GM23338 (cell line): ENCODE data around the gene ATR. TPM values are rescaled to one million over a fixed set of nuclear protein-coding genes. Genes with fewer than 3 reads are reported as not detected.

Experiments used
- ATAC-seq: fragments of 200-7000 bp; cut with Tn5 transposase; 3 replicates; pipeline ENCODE4 v1.9.1; 2020
- DNase-seq: peaks from one replicate; pipeline ENCODE4 v3.0.0-alpha.2; 2015; ENCODE audit warnings: low spot score
- H2AFZ ChIP-seq: fragments of 200-600 bp; sonication (generic); 2 replicates; pipeline ENCODE4 v1.8.0; 2016; ENCODE audit warnings: antibody characterized with exemption, mild to moderate bottlenecking, moderate library complexity
- H3F3A ChIP-seq: fragments of 200-600 bp; sonication (generic); replicated peaks from 2 replicates; pipeline ENCODE4 v1.8.0; 2017; ENCODE audit warnings: antibody characterized with exemption, mixed run types, low read depth
- H3K27ac ChIP-seq: fragments of 200-600 bp; sonication (generic); 2 replicates; pipeline ENCODE4 v1.6.1; 2016; ENCODE audit warnings: low read depth
- H3K27me3 ChIP-seq: fragments of 200-600 bp; sonication (generic); 2 replicates; pipeline ENCODE4 v1.8.0; 2016; ENCODE audit warnings: mild to moderate bottlenecking, mixed run types, moderate library complexity; ENCODE audit not compliant: insufficient read depth
- H3K36me3 ChIP-seq: fragments of 200-600 bp; sonication (generic); 2 replicates; pipeline ENCODE4 v1.8.0; 2016; ENCODE audit warnings: mild to moderate bottlenecking; ENCODE audit not compliant: insufficient read depth
- H3K4me1 ChIP-seq: fragments of 200-600 bp; sonication (generic); 2 replicates; pipeline ENCODE4 v1.8.0; 2016; ENCODE audit warnings: mild to moderate bottlenecking, moderate library complexity; ENCODE audit not compliant: insufficient read depth
- H3K4me2 ChIP-seq: fragments of 200-600 bp; sonication (generic); 2 replicates; pipeline ENCODE4 v1.7.1; 2017; ENCODE audit warnings: mixed run types
- H3K4me3 ChIP-seq: fragments of 200-600 bp; sonication (generic); 2 replicates; pipeline ENCODE4 v1.6.1; 2016; ENCODE audit warnings: mixed run types
- H3K79me2 ChIP-seq: fragments of 200-600 bp; sonication (generic); replicated peaks from 2 replicates; pipeline ENCODE4 v1.8.0; 2017; ENCODE audit warnings: mild to moderate bottlenecking; ENCODE audit not compliant: insufficient read depth
- H3K9me2 ChIP-seq: fragments of 200-600 bp; sonication (generic); 2 replicates; pipeline ENCODE4 v1.8.0; 2017; ENCODE audit not compliant: insufficient read depth
- H4K20me1 ChIP-seq: fragments of 200-600 bp; sonication (generic); replicated peaks from 2 replicates; pipeline ENCODE4 v1.8.0; 2017; ENCODE audit warnings: mild to moderate bottlenecking; ENCODE audit not compliant: insufficient read depth
- H3K27ac Mint-ChIP-seq: 2 replicates; pipeline ENCODE4 v1.8.0; 2020; ENCODE audit warnings: inconsistent platforms, mild to moderate bottlenecking, moderate library complexity, mixed read lengths
- H3K27me3 Mint-ChIP-seq: 3 replicates; pipeline ENCODE4 v1.8.0; 2022; ENCODE audit warnings: low read depth, mild to moderate bottlenecking, moderate library complexity, mixed read lengths, inconsistent platforms; ENCODE audit not compliant: insufficient read depth, poor library complexity
- H3K36me3 Mint-ChIP-seq: 3 replicates; pipeline ENCODE4 v1.8.0; 2021; ENCODE audit warnings: low read depth, mild to moderate bottlenecking, inconsistent platforms, moderate library complexity, mixed read lengths
- H3K4me1 Mint-ChIP-seq: 3 replicates; pipeline ENCODE4 v1.8.0; 2020; ENCODE audit warnings: mild to moderate bottlenecking, inconsistent platforms, mixed read lengths
- H3K4me3 Mint-ChIP-seq: 3 replicates; pipeline ENCODE4 v1.8.0; 2021; ENCODE audit warnings: moderate library complexity, mild to moderate bottlenecking, inconsistent platforms, mixed read lengths
- H3K9me3 Mint-ChIP-seq: 3 replicates; pipeline ENCODE4 v1.8.0; 2020; ENCODE audit warnings: moderate library complexity, mild to moderate bottlenecking, inconsistent platforms, mixed read lengths
- CREB1 ChIP-seq: fragments of 250-450 bp; sonication (Bioruptor Pico); IDR thresholded peaks from 2 replicates; pipeline ENCODE4 v1.5.0; 2020; ENCODE audit warnings: low read depth, mild to moderate bottlenecking, moderate library complexity
- EZH2 ChIP-seq: fragments of 200-600 bp; sonication (generic); IDR thresholded peaks from one replicate; pipeline ENCODE4 v1.8.0; 2017; ENCODE audit warnings: antibody characterized with exemption, mild to moderate bottlenecking, low read depth; ENCODE audit not compliant: unreplicated experiment
- EZH2phosphoT487 ChIP-seq: fragments of 200-600 bp; sonication (generic); IDR thresholded peaks from one replicate; pipeline ENCODE4 v1.8.1; 2018; ENCODE audit warnings: antibody characterized with exemption; ENCODE audit not compliant: unreplicated experiment
- JUNB ChIP-seq: IDR thresholded peaks from one replicate; pipeline ENCODE4 v1.6.1; 2016; ENCODE audit warnings: antibody characterized with exemption; ENCODE audit not compliant: unreplicated experiment
- NANOG ChIP-seq: IDR thresholded peaks from 2 replicates; pipeline ENCODE4 v1.6.1; 2016; ENCODE audit warnings: antibody characterized with exemption, borderline replicate concordance
- POLR2AphosphoS5 ChIP-seq: IDR thresholded peaks from 2 replicates; pipeline ENCODE4 v1.6.1; 2016; ENCODE audit warnings: antibody characterized with exemption, low read depth
- STAT1 ChIP-seq: IDR thresholded peaks from one replicate; pipeline ENCODE4 v1.6.1; 2016; ENCODE audit warnings: antibody characterized with exemption; ENCODE audit not compliant: unreplicated experiment
- ZNF114 ChIP-seq: fragments of 250-450 bp; sonication (Bioruptor Pico); IDR thresholded peaks from 2 replicates; pipeline ENCODE4 v1.5.0; 2020; ENCODE audit warnings: mild to moderate bottlenecking, moderate library complexity
- ZNF331 ChIP-seq: fragments of 250-450 bp; sonication (Bioruptor Pico); IDR thresholded peaks from 2 replicates; pipeline ENCODE4 v1.5.0; 2020; ENCODE audit warnings: low read depth, mild to moderate bottlenecking, moderate library complexity
- polyA plus RNA-seq: library from polyadenylated mRNA; unstranded; fragments of >200 nt; fragmentation: Nextera tagmentation; extraction: Ambion mirVana; gene quantifications from 2 replicates; pipeline ENCODE4 v1.2.1, GENCODE V29; 2016
- total RNA-seq: library from RNA; depleted of rRNA; stranded (reverse); fragments of >200 nt; shearing (Covaris generic); gene quantifications from 2 replicates; pipeline ENCODE4 v1.2.3, GENCODE V29; 2014
- TF ChIP-seq, protein P1 (sequence below): fragments of 250-450 bp; sonication (Bioruptor Pico); IDR thresholded peaks from 2 replicates; pipeline ENCODE4 v1.5.0; 2020; ENCODE audit warnings: mild to moderate bottlenecking, moderate library complexity
- TF ChIP-seq, protein P2 (sequence below), 2 experiments: fragments of 200-600 bp in 1 of 2; sonication (generic) in 1 of 2; conservative IDR thresholded peaks; 2 replicates each; pipeline versions ENCODE4 v1.5.1 to v1.6.1; 2016 to 2017; ENCODE audit warnings: antibody characterized with exemption in 2 of 2, low read depth in 2 of 2, mild to moderate bottlenecking in 2 of 2, moderate library complexity in 1 of 2
- TF ChIP-seq, protein P3 (sequence below): IDR thresholded peaks from 2 replicates; pipeline ENCODE4 v1.6.1; 2016; ENCODE audit warnings: antibody characterized with exemption
- TF ChIP-seq, protein P4 (sequence below): IDR thresholded peaks from one replicate; pipeline ENCODE4 v1.6.1; 2018; ENCODE audit warnings: antibody characterized with exemption; ENCODE audit not compliant: unreplicated experiment

Gene ATR
- total and polyA plus RNA-seq, 2 experiments from 2014 or later, result 29.7 to 39.1 TPM

DNA sequence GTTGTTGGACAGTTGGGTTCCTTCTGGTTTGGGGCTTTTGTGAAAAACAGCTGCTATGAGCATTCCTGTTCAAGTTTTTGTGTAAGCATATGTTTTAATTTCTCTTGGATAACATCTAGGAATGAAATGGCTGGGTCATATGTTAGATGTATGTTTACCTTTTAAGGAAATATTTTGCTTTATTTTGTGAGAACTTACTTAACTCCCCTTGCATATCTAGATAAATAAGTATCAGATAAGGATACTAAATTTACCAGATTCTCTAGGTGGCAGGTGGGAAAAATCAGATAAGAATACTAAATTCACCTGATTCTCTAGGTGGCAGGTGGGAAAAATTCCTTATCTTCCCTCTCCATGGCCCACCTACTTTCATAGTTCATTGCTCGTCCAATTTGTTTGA, 16.6 kb upstream of the ATR start:
- Histone ChIP-seq H3K27me3 (peaks cover 7% of the 10 kb centered on the region; the same call in 1 of the 2 replicates), H3K36me3 (no peaks in the 10 kb centered on the region), H3K4me3 (peak overlapping the region; percentile 90), H3K9me2 (no peaks in the 10 kb centered on the region; the same call in 1 of the 2 replicates), H2AFZ (peak overlapping the region; percentile 99; the same call in 1 of the 2 replicates), H3K4me2 (peak overlapping the region; percentile 99), H3F3A (no peaks in the 10 kb centered on the region; the same call in 1 of the 2 replicates), H3K79me2 (peaks cover 9% of the 10 kb centered on the region; the same call in 1 of the 2 replicates), H4K20me1 (no peaks in the 10 kb centered on the region), H3K27ac (no peak overlapping the region), H3K4me1 (peaks cover 12% of the 10 kb centered on the region)
- H3K4me1 Mint-ChIP-seq, result peaks cover 18% of the 10 kb centered on the region
- no peak for DNase-seq
- no peak for ATAC-seq
- peaks cover 8% of the 10 kb centered on the region for H3K36me3 Mint-ChIP-seq
- peak overlapping the region; percentile 88 for H3K4me3 Mint-ChIP-seq
- no peaks in the 10 kb centered on the region for H3K9me3 Mint-ChIP-seq
- H3K27me3 Mint-ChIP-seq, result peaks cover 6% of the 10 kb centered on the region
- no peak for TF ChIP-seq NANOG
- no peak for TF ChIP-seq EZH2phosphoT487
- TF ChIP-seq STAT1, result no peak
- TF ChIP-seq EZH2, result no peak
- TF ChIP-seq CREB1 (CRISPR knock-in tag), result no peak
- TF ChIP-seq ZNF331, result no peak
- TF ChIP-seq, protein P1, sequence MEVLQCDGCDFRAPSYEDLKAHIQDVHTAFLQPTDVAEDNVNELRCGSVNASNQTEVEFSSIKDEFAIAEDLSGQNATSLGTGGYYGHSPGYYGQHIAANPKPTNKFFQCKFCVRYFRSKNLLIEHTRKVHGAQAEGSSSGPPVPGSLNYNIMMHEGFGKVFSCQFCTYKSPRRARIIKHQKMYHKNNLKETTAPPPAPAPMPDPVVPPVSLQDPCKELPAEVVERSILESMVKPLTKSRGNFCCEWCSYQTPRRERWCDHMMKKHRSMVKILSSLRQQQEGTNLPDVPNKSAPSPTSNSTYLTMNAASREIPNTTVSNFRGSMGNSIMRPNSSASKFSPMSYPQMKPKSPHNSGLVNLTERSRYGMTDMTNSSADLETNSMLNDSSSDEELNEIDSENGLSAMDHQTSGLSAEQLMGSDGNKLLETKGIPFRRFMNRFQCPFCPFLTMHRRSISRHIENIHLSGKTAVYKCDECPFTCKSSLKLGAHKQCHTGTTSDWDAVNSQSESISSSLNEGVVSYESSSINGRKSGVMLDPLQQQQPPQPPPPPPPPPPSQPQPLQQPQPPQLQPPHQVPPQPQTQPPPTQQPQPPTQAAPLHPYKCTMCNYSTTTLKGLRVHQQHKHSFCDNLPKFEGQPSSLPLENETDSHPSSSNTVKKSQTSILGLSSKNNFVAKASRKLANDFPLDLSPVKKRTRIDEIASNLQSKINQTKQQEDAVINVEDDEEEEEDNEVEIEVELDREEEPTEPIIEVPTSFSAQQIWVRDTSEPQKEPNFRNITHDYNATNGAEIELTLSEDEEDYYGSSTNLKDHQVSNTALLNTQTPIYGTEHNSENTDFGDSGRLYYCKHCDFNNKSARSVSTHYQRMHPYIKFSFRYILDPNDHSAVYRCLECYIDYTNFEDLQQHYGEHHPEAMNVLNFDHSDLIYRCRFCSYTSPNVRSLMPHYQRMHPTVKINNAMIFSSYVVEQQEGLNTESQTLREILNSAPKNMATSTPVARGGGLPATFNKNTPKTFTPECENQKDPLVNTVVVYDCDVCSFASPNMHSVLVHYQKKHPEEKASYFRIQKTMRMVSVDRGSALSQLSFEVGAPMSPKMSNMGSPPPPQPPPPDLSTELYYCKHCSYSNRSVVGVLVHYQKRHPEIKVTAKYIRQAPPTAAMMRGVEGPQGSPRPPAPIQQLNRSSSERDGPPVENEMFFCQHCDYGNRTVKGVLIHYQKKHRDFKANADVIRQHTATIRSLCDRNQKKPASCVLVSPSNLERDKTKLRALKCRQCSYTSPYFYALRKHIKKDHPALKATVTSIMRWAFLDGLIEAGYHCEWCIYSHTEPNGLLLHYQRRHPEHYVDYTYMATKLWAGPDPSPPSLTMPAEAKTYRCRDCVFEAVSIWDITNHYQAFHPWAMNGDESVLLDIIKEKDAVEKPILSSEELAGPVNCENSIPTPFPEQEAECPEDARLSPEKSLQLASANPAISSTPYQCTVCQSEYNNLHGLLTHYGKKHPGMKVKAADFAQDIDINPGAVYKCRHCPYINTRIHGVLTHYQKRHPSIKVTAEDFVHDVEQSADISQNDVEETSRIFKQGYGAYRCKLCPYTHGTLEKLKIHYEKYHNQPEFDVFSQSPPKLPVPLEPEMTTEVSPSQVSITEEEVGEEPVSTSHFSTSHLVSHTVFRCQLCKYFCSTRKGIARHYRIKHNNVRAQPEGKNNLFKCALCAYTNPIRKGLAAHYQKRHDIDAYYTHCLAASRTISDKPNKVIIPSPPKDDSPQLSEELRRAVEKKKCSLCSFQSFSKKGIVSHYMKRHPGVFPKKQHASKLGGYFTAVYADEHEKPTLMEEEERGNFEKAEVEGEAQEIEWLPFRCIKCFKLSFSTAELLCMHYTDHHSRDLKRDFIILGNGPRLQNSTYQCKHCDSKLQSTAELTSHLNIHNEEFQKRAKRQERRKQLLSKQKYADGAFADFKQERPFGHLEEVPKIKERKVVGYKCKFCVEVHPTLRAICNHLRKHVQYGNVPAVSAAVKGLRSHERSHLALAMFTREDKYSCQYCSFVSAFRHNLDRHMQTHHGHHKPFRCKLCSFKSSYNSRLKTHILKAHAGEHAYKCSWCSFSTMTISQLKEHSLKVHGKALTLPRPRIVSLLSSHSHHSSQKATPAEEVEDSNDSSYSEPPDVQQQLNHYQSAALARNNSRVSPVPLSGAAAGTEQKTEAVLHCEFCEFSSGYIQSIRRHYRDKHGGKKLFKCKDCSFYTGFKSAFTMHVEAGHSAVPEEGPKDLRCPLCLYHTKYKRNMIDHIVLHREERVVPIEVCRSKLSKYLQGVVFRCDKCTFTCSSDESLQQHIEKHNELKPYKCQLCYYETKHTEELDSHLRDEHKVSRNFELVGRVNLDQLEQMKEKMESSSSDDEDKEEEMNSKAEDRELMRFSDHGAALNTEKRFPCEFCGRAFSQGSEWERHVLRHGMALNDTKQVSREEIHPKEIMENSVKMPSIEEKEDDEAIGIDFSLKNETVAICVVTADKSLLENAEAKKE (CRISPR knock-in tag), result no peak
- no peak for TF ChIP-seq JUNB
- no peak for TF ChIP-seq ZNF114 (CRISPR knock-in tag)
- TF ChIP-seq, protein P2, sequence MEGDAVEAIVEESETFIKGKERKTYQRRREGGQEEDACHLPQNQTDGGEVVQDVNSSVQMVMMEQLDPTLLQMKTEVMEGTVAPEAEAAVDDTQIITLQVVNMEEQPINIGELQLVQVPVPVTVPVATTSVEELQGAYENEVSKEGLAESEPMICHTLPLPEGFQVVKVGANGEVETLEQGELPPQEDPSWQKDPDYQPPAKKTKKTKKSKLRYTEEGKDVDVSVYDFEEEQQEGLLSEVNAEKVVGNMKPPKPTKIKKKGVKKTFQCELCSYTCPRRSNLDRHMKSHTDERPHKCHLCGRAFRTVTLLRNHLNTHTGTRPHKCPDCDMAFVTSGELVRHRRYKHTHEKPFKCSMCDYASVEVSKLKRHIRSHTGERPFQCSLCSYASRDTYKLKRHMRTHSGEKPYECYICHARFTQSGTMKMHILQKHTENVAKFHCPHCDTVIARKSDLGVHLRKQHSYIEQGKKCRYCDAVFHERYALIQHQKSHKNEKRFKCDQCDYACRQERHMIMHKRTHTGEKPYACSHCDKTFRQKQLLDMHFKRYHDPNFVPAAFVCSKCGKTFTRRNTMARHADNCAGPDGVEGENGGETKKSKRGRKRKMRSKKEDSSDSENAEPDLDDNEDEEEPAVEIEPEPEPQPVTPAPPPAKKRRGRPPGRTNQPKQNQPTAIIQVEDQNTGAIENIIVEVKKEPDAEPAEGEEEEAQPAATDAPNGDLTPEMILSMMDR (conservative IDR thresholded peaks at IDR 0.05; ENCODE audit: low read depth in 2 of 2), result no peak
- no peak for TF ChIP-seq POLR2AphosphoS5
- TF ChIP-seq, protein P3, sequence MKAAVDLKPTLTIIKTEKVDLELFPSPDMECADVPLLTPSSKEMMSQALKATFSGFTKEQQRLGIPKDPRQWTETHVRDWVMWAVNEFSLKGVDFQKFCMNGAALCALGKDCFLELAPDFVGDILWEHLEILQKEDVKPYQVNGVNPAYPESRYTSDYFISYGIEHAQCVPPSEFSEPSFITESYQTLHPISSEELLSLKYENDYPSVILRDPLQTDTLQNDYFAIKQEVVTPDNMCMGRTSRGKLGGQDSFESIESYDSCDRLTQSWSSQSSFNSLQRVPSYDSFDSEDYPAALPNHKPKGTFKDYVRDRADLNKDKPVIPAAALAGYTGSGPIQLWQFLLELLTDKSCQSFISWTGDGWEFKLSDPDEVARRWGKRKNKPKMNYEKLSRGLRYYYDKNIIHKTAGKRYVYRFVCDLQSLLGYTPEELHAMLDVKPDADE, result no peak
- TF ChIP-seq, protein P4, sequence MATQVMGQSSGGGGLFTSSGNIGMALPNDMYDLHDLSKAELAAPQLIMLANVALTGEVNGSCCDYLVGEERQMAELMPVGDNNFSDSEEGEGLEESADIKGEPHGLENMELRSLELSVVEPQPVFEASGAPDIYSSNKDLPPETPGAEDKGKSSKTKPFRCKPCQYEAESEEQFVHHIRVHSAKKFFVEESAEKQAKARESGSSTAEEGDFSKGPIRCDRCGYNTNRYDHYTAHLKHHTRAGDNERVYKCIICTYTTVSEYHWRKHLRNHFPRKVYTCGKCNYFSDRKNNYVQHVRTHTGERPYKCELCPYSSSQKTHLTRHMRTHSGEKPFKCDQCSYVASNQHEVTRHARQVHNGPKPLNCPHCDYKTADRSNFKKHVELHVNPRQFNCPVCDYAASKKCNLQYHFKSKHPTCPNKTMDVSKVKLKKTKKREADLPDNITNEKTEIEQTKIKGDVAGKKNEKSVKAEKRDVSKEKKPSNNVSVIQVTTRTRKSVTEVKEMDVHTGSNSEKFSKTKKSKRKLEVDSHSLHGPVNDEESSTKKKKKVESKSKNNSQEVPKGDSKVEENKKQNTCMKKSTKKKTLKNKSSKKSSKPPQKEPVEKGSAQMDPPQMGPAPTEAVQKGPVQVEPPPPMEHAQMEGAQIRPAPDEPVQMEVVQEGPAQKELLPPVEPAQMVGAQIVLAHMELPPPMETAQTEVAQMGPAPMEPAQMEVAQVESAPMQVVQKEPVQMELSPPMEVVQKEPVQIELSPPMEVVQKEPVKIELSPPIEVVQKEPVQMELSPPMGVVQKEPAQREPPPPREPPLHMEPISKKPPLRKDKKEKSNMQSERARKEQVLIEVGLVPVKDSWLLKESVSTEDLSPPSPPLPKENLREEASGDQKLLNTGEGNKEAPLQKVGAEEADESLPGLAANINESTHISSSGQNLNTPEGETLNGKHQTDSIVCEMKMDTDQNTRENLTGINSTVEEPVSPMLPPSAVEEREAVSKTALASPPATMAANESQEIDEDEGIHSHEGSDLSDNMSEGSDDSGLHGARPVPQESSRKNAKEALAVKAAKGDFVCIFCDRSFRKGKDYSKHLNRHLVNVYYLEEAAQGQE, result no peak
- no peak overlapping the region for H3K27ac Mint-ChIP-seq
